Left lobe of liver (tissue), 2 donors: Measurements from ENCODE around the gene E2F1. TPM values are rescaled to one million over a fixed set of nuclear protein-coding genes. Genes with fewer than 3 reads are reported as not detected.
A peak's percentile ranks its signal among the peaks of the same experiment; 100 is the strongest.
"Not testable (repeated sequence)": the region's sequence is repeated elsewhere in the genome, so short reads cannot be mapped to it uniquely, and the experiment has no call there.

ENCODE experiments used
- ATAC-seq: fragments of 200-7000 bp; cut with Tn5 transposase; one replicate; pipeline ENCODE4 v1.9.1; 2020; ENCODE audit warnings: mild to moderate bottlenecking, moderate library complexity
- DNase-seq: peaks from one replicate; pipeline ENCODE4 v3.0.0-alpha.2; 2020; ENCODE audit warnings: low spot score
- total RNA-seq: library from RNA; stranded (reverse); gene quantifications from one replicate; pipeline ENCODE4 v1.2.1, GENCODE V29; 2021
- donor health status: DM: no; HTN: no; CAD: no; lungs with moderate emphysema.
- donor health status: DM: no; HTN: yes; CAD: no.

The E2F1 gene
- total RNA-seq, 1 donor from 2014 or later, result 0.60 TPM

GRCh38 chr20:33713865-33714367, 27.7 kb upstream of the E2F1 start:
- ATAC-seq (no peak), DNase-seq (no peak)

DNA sequence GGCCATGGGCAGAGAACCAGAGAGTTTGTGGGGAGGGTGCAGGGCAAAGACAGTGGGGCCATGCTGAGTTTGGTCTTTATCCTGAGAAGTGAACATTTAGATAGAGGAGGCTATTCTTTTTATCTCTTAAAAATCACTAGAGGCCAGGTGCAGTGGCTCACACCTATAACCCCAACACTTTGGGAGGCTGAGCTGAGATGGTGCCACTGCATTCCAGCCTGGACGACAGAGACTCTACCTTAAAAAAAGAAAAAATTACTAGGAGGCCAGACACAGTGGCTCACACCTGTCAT, 25.2 kb upstream of the E2F1 start:
- DNase-seq (no peak), ATAC-seq (no peak)

DNA sequence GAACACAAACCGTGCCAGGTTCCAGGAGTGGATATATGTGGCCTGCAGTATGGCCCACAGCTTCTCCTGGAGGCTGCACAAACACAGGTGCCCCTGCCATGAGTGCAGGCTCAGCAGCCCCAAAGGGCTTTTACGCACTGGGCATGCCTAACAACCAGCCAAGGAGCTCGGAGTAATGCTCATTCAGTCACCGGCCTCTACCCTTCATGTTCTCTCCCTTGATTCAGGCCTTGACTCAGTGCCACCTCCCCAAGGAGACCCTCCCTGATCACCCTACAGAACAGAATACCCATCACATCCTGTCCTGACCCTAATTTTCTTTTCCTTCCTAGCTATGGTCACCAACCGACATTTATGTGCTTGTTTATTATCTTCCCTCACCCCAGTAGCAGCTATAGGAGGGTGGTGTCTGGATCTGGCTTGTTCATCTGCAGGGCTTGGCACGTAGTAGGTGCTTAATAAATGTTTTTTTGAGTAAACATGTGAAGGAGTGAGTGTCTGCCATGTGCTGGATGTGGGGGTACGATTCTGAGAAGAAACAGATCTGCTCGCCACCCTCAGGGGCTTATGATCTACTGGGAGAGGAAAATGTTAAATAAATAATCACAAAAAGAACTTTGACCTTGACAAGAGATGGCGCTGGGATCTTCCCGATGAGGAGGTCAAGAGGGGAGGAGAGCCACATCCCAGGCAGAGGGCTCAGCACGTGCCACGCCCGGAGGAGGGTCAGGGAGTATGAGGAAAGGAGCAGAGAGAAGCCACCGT, 24.7 kb upstream of the E2F1 start:
- DNase-seq (no peak), ATAC-seq (no peak)

GRCh38 chr20:33709905-33710541, 23.8 kb upstream of the E2F1 start:
- no peak for ATAC-seq
- no peak for DNase-seq

DNA sequence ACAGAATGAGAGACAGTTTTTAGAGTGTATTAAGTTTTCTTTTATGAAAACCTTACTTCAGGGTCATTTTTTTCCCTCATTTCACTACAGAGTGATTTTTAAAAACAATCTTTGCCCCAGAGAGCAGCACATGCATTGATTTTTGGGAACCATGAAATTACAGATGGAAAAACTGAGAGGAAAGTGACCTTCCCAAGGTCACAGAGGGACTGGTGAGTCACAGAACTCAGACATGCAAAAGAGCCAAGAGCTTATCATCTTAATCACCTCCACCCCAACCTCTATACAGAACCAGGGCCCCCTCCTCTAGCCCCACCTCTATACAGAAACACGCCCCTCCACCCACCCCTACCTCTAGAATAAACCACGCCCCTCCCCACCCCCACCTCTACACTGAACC, 23.2 kb upstream of the E2F1 start:
- DNase-seq (no peak), ATAC-seq (no peak)

GRCh38 chr20:33707668-33708067, 21.5 kb upstream of the E2F1 start:
- ATAC-seq (no peak), DNase-seq (no peak)

- ATAC-seq, result no peak
- no peak for DNase-seq
Observed at GRCh38 chr20:33704197-33704924, 18.2 kb upstream of the E2F1 start.

GRCh38 chr20:33703498-33704137, 17.4 kb upstream of the E2F1 start:
- peak; percentile 12 for ATAC-seq
- no peak for DNase-seq

- peak; percentile 72 for DNase-seq
- ATAC-seq, result peak; percentile 95
Observed at GRCh38 chr20:33702861-33703260, 16.7 kb upstream of the E2F1 start.

GRCh38 chr20:33701629-33702450, 15.7 kb upstream of the E2F1 start:
- ATAC-seq (no peak), DNase-seq (no peak)

DNA sequence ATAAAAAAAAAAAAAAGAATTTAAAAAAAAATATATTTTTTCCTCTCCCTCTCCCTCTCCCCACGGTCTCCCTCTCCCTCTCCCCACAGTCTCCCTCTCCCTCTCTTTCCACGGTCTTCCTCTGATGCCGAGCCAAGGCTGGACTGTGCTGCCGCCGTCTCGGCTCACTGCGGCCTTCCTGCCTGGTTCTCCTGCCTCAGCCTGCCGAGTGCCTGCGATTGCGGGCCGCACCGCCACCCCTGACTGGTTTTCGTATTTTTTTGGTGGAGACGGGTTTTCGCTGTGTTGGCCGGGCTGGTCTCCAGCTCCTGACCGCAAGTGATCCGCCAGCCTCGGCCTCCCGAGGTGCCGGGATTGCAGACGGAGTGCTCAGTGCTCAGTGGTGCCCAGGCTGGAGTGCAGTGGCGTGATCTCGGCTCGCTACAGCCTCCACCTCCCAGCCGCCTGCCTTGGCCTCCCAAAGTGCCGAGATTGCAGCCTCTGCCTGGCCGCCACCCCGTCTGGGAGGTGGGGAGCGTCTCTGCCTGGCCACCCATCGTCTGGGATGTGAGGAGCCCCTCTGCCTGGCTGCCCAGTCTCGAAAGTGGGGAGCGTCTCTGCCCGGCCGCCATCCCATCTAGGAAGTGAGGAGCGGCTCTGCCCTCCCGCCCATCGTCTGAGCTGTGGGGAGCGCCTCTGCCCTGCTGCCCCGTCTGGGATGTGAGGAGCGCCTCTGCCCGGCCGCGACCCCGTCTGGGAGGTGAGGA, 14.7 kb upstream of the E2F1 start:
- not testable (repeated sequence) for ATAC-seq, DNase-seq

DNA sequence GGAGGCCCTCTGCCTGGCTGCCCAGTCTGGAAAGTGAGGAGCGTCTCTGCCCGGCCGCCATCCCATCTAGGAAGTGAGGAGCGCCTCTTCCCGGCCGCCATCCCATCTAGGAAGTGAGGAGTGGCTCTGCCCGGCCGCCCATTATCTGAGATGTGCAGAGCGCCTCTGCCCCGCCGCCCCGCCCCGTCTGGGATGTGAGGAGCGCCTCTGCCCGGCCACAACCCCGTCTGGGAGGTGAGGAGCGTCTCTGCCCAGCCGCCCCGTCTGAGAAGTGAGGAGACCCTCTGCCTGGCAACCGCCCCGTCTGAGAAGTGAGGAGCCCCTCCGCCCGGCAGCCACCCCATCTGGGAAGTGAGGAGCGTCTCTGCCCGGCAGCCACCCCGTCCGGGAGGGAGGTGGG, 12.8 kb upstream of the E2F1 start:
- not testable (repeated sequence) for ATAC-seq, DNase-seq

GRCh38 chr20:33697129-33697528, 10.9 kb upstream of the E2F1 start:
- DNase-seq, result no peak
- ATAC-seq, result no peak

DNA sequence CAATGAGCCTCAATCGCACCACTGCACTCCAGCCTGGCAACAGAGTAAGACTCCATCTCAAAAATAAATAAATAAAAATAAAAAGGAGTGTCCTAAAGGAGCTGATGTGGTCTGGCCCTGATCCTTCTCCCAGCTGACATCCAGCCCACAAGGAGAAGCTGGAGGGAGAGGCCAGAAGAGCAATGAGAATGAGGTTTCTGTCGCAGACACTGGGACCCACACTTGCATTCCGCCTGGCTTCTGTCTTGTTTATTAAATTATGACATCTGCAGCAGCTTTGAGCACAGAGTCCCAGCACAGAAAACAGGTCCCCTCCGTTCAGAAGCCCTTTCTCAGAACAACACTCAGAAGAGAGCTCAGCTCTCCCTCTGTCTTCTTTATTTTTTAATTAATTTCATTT, 10.3 kb upstream of the E2F1 start:
- DNase-seq, result no peak
- ATAC-seq, result no peak

DNA sequence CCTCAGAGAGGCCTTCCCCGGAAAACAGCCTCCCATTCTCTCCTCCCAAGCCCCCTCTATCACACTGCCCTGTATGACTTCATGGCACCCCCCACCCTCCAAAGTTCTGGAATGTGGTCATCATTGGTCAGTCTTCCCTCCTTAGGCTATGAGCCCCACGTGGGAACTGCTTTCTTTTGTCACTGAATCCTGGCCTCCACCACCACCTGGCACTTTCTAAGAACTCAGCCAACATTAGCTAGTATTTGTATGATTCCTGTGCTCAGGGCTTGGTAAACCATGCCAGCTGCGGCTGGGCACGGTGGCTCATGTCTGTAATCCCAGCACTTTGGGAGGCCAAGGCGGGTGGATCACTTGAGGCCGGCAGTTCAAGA, 8.4 kb upstream of the E2F1 start:
- no peak for ATAC-seq
- DNase-seq, result no peak

- ATAC-seq, result no peak
- no peak for DNase-seq
Observed at GRCh38 chr20:33693741-33694638, 7.8 kb upstream of the E2F1 start.

DNA sequence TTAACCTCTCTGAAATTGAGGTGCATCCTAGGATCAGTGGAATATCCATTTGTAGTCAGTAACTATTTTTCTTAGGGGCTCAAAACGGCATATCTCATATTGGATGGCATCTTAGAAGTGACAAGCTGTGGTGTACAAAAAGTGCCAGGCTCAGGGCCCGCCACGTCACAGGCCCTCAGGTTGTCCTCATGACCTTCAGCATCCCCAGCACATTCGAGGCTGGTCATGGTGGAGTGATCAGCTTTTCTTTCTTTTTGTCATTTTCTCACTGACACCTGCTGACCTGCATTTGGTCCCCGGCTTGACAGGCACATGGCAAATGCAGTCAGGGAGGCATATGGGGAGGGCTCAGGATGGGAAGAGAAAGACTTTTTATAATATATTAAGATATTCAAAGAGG, 7.1 kb upstream of the E2F1 start:
- DNase-seq, result no peak
- no peak for ATAC-seq

- ATAC-seq (no peak), DNase-seq (no peak)
Observed at GRCh38 chr20:33689973-33690372, 3.8 kb upstream of the E2F1 start.

DNA sequence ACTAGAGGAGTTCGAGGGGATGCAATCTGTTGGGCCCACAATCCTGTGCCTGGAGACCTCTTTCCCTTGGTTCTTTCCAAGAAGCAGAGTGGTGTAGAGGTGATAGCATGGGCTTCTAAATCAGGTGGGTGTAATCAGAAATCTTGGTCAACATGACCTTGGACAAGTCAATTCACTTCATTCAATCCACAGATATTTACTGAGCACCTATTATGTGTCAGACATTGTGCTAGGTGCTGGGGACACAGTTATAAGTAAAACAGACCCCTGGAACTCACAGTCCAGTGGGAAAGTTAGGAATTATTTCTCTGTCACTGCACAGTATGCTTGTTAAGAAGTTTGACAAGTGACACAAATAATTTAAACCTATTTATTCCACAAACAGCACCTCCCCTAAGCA, 3.3 kb upstream of the E2F1 start:
- no peak for ATAC-seq
- DNase-seq, result no peak
